ENCODE data around the gene ARPC5L. TPM values are rescaled to one million over a fixed set of nuclear protein-coding genes. Genes with fewer than 3 reads are reported as not detected.

Gene ARPC5L
- total RNA-seq, 1 experiment from 2014 or later = 54.5 TPM

DNA sequence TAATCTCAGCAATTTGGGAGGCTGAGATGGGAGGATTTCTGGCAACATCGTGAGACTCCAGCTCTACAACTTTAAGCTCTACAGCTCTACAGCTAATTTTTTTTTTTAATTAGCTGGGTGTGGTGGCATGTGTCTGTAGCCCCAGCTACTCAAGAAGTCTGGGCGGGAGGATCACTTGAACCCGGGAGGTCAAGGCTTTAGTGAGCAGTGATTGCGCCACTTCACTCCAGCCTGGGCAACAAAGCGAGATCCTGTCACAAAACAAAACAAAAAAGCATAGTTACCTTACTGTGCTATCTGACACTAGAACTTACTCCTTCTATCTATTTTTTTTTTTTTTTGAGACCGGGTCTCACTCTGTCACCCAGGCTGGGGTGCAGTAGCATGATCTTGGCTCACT lies 15.0 kb upstream of the ARPC5L start:
- no peak overlapping the region for H3K27ac ChIP-seq (ENCODE audit: low read length)
- no peaks in the 10 kb centered on the region for H3K4me1 ChIP-seq (ENCODE audit: insufficient read depth, low read length)
- no peaks in the 10 kb centered on the region for H3K9me3 ChIP-seq (ENCODE audit: low read length)
- no peak overlapping the region for H3K9ac ChIP-seq (ENCODE audit: low read length)
- ChIA-PET POLR2A (ENCODE audit: unreplicated experiment) (no interaction called here), CTCF (interaction anchor here (0.9 kb wide), 1 partner anchor 70 kb away, joined by 4 read pairs; the partner anchor contains the start of gene OLFML2A)
- H3K79me2 ChIP-seq (ENCODE audit: low read length) = no peaks in the 10 kb centered on the region
- TF ChIP-seq EZH2 (IDR thresholded peaks at IDR 0.05; ENCODE audit: low read length, unreplicated experiment) (no peak), EZH2phosphoT487 (IDR thresholded peaks at IDR 0.05; ENCODE audit: borderline replicate concordance, low read length) (no peak)
- TF ChIP-seq, protein P1, sequence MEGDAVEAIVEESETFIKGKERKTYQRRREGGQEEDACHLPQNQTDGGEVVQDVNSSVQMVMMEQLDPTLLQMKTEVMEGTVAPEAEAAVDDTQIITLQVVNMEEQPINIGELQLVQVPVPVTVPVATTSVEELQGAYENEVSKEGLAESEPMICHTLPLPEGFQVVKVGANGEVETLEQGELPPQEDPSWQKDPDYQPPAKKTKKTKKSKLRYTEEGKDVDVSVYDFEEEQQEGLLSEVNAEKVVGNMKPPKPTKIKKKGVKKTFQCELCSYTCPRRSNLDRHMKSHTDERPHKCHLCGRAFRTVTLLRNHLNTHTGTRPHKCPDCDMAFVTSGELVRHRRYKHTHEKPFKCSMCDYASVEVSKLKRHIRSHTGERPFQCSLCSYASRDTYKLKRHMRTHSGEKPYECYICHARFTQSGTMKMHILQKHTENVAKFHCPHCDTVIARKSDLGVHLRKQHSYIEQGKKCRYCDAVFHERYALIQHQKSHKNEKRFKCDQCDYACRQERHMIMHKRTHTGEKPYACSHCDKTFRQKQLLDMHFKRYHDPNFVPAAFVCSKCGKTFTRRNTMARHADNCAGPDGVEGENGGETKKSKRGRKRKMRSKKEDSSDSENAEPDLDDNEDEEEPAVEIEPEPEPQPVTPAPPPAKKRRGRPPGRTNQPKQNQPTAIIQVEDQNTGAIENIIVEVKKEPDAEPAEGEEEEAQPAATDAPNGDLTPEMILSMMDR (conservative IDR thresholded peaks at IDR 0.05; ENCODE audit: low read depth, low read length) = no peak
- H3K9me2 ChIP-seq (replicated peaks; ENCODE audit: low read length) = no peaks in the 10 kb centered on the region
- ATAC-seq (no peak), DNase-seq (no peak)
- H3K4me2 ChIP-seq (ENCODE audit: low read length) = no peak overlapping the region
- no peaks in the 10 kb centered on the region for H3K36me3 ChIP-seq (ENCODE audit: low read depth, low read length)
- H3K4me3 ChIP-seq (ENCODE audit: low read length) = no peak overlapping the region
- BruUV-seq (replicated peaks) = no TSS peak
- no peaks in the 10 kb centered on the region for H4K20me1 ChIP-seq (ENCODE audit: low read length)
- H3K27me3 ChIP-seq (ENCODE audit: low read length) = no peaks in the 10 kb centered on the region
- H2AFZ ChIP-seq (ENCODE audit: low read length) = no peak overlapping the region
- intact Hi-C loops (cut with micrococcal nuclease) = no loop called here
- no peaks in the 10 kb centered on the region for H3F3A ChIP-seq (ENCODE audit: low read length, unreplicated experiment)

DNA sequence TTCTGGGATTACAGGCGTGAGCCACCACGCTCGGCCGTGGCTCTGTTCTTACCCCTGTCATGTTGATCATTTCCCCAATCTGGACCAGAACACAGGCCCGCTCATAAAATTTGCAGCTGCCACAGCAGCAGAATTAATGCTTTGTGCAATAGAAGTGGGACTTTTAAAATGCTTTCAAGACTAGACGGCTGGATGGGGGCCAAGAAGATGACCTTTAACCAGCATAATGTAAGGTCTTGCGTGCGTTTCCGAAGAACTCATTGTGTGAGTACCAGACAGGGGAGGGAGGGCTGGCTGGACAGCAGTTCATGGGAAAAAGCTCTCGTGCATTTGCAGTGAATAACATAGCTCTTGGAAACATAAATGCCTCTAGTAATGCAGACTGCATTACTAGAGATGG lies 12.1 kb upstream of the ARPC5L start:
- CTCF ChIA-PET = no interaction called here
- H3K4me3 ChIP-seq (ENCODE audit: low read length) = no peak overlapping the region
- ATAC-seq (no peak), DNase-seq (no peak)
- no peaks in the 10 kb centered on the region for H3K9me2 ChIP-seq (replicated peaks; ENCODE audit: low read length)
- intact Hi-C loops (cut with micrococcal nuclease) = no loop called here
- H3K9ac ChIP-seq (ENCODE audit: low read length) = no peak overlapping the region
- H3K4me2 ChIP-seq (ENCODE audit: low read length) = no peak overlapping the region
- no peaks in the 10 kb centered on the region for H3K27me3 ChIP-seq (ENCODE audit: low read length)
- POLR2A ChIA-PET (ENCODE audit: unreplicated experiment) = no interaction called here
- no peak overlapping the region for H2AFZ ChIP-seq (ENCODE audit: low read length)
- H3K4me1 ChIP-seq (ENCODE audit: insufficient read depth, low read length) = no peaks in the 10 kb centered on the region
- H4K20me1 ChIP-seq (ENCODE audit: low read length) = no peaks in the 10 kb centered on the region
- no peaks in the 10 kb centered on the region for H3K9me3 ChIP-seq (ENCODE audit: low read length)
- H3K79me2 ChIP-seq (ENCODE audit: low read length) = no peaks in the 10 kb centered on the region
- TF ChIP-seq, protein P1 (conservative IDR thresholded peaks at IDR 0.05; ENCODE audit: low read depth, low read length) = no peak
- H3F3A ChIP-seq (ENCODE audit: low read length, unreplicated experiment) = no peaks in the 10 kb centered on the region
- no TSS peak for BruUV-seq (replicated peaks)
- H3K27ac ChIP-seq (ENCODE audit: low read length) = no peak overlapping the region
- H3K36me3 ChIP-seq (ENCODE audit: low read depth, low read length) = no peaks in the 10 kb centered on the region; the same call in 1 of the 2 replicates

DNA sequence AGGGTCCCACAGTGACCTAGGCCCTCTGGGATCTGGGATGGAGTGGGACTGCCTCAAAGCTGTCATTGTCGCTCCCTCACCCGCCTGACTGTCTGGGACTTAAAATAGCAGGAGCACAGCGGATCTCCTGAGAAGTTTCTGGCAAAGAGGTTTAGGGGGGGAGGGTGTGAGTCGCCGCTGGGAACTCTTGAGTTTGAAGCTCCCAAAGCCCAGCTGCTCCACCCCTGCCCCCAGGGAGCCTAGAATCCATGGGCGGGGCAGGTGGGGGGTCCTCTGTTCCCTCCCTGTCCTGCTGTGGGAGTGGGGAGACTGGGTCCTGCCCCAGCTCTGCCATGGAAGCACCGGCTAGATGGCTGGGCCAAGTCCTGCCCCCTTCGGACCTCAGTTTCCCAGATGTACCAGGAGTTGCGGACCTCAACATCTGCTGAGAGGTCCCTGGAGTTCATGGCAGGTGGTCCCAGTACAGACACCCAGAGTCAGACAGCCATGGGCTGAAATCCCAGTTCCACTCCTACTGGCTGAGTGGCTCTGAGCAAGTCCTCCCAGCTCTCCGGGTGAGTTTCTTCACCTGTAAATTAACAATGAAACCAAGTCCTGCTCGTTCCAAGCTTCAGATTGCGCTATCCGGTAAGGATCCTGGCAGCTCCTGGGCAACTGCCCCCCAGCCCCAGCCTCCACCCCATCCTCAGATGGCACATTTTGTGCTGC lies 9.7 kb upstream of the ARPC5L start:
- Histone ChIP-seq H3K4me2 (ENCODE audit: low read length) (peak overlapping the region; percentile 95), H3F3A (ENCODE audit: low read length, unreplicated experiment) (peaks cover 9% of the 10 kb centered on the region), H3K9ac (ENCODE audit: low read length) (no peak overlapping the region), H4K20me1 (ENCODE audit: low read length) (peaks cover under 1% of the 10 kb centered on the region; the same call in 1 of the 2 replicates), H2AFZ (ENCODE audit: low read length) (peak overlapping the region; percentile 84), H3K4me1 (ENCODE audit: insufficient read depth, low read length) (no peaks in the 10 kb centered on the region), H3K79me2 (ENCODE audit: low read length) (no peaks in the 10 kb centered on the region), H3K27ac (ENCODE audit: low read length) (no peak overlapping the region), H3K36me3 (ENCODE audit: low read depth, low read length) (peaks cover 2% of the 10 kb centered on the region), H3K9me3 (ENCODE audit: low read length) (no peaks in the 10 kb centered on the region), H3K9me2 (replicated peaks; ENCODE audit: low read length) (no peaks in the 10 kb centered on the region), H3K4me3 (ENCODE audit: low read length) (peak overlapping the region; percentile 72; the same call in 1 of the 2 replicates), H3K27me3 (ENCODE audit: low read length) (no peaks in the 10 kb centered on the region)
- BruUV-seq (replicated peaks) = no TSS peak
- ATAC-seq = no peak
- intact Hi-C loops (cut with micrococcal nuclease) = loop anchor here (2.0 kb wide), 1 partner anchor 41 kb away; no protein-coding TSS in a partner anchor
- TF ChIP-seq EZH2phosphoT487 (IDR thresholded peaks at IDR 0.05; ENCODE audit: borderline replicate concordance, low read length) = no peak
- TF ChIP-seq, protein P1 (conservative IDR thresholded peaks at IDR 0.05; ENCODE audit: low read depth, low read length) = no peak
- TF ChIP-seq EZH2 (IDR thresholded peaks at IDR 0.05; ENCODE audit: low read length, unreplicated experiment) = no peak
- ChIA-PET CTCF (interaction anchor here (1.5 to 4.4 kb wide), 7 partner anchors 40 to 88 kb away, joined by 5 to 58 read pairs (median 16); partner anchors contain the start of genes NR6A1 and OLFML2A), POLR2A (ENCODE audit: unreplicated experiment) (interaction anchor here (0.5 kb wide), 1 partner anchor 194 kb away, joined by 5 read pairs; no protein-coding TSS in a partner anchor)
- DNase-seq = no peak

Data from PC-3 (cell line).